NCI-H748 treated with DMSO at 0.1 percent for 48 hours (cell line): ENCODE results near the gene DDX47.
"Not testable (repeated sequence)": the region's sequence is repeated elsewhere in the genome, so short reads cannot be mapped to it uniquely, and the experiment has no call there.

Source experiments
- DNase-seq: peaks from one replicate; lab custom pipeline; 2025; lab: John Stamatoyannopoulos, UW

Gene DDX47

DNA sequence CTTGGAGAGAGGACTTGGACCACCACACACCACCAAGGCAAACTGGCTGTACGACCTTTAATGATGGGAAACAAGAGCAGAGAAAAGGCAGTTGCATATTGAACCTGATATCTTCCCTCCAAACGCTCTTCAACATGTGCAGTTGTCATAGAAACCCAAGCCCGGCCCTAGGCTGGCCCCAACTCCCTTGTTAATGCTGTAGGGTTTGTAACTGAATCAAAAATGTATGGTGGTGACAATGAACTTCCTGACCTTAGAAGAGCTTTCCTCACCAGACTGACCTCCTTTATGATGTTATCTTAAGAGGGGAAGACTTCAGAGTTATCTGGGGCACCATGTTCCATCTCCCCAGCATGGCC lies 15.4 kb upstream of the DDX47 start:
- DNase-seq, result no peak

DNA sequence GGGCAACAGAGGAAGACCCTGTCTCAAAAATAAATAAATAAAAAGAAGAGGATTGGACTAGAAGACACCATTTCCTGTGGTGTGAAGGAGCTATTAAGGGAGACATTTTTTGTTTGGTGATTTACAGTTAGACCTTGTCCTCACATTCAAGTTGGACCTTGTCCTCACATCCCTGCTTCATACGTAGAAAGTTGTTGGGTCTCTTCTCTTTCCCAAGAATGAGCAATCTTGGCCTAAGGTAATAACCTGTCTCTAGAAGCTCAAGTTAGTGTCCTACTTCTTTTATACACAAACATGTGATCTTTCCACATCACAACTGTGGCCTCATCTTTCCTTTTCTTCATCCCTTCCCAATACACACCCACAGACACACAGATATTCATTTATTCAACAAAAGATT lies 14.7 kb upstream of the DDX47 start:
- no peak for DNase-seq

DNA sequence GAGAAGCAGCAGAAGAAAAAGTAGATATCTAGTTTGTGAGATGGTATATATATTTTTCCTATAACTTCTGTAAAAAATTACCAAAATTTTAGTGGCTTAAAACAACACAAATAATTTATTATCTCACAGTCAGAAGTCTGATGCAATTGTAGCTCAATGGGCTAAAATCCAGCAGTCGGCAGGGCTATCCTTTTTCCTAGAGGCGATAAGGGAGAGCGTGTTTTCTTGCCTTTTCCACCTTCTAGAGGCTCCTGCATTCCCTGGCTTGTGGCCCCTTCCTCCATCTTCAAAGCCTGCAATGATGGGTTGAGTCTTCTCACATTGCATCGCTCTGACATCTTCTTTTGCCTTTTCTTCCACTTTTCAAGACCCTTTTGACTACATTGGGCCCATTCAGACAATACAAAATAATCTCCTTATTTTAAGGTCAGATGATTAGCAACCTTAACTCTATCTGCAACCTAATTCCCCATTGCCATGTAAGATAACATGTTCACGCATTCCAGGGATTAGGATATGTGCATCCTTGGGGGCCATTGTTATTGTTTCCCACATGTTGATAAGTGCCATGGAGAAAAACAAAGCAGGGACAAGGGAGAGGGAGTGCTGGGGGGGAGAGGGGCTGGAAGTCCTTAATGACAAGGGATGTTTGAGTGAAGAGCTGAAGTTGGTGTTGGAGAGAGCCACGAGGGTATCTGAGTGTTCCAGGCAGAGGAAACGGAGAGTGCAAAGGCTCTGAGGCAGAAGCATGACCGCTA lies 13.8 kb upstream of the DDX47 start:
- no peak for DNase-seq

DNA sequence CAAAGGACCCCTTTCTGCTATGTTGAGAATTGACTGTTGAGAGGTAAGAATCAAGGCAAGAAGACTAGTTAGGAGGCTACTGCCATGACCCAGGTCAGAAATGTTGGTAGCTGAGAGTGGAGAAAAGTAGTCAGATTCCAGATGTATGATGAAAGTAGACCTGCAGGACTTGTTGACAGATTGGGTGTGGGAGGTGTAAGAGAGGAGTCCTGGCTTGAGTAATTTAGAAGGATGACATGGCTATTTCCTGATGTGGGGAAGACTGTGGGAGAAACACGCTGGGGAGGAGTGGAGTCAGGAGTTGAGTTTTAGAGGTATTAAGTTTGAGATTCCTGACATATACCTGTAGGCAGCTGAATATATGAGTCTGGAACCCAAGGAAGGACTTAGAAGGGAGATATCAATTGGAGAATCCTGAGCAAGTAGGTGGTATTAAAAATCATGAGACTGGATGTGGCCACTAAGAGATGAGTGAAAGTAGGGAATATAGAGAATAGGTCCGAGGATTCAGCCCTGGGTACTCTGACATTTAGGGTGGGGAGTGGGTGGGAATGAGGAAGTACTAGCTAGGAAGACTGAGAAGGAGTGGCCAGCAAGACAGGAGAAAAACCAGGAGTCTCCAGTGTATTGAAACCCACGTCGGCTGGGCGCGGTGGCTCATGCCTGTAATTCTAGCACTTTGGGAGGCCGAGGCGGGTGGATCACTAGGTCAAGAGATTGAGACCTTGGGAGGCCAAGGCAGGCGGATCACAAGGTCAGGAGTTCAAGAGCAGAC lies 12.6 kb upstream of the DDX47 start:
- no peak for DNase-seq

DNA sequence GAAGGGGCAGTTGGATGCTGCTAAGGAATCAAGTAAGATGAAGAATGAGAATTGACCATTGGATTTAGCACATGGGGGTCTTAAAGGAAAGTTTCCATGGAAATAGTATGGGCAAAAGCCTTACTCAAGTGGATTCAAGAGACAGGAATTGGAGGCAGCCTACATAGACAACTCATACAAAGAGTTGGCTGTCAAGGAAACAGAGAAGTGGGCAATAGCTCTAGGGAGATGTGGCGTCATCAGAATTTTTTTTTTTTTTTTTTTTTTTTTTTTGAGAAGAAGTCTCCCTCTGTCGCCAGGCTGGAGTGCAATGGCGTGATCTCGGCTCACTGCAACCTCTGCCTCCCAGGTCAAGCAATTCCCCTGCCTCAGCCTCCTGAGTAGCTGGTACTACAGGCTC lies 11.5 kb upstream of the DDX47 start:
- DNase-seq, result not testable (repeated sequence)

DNA sequence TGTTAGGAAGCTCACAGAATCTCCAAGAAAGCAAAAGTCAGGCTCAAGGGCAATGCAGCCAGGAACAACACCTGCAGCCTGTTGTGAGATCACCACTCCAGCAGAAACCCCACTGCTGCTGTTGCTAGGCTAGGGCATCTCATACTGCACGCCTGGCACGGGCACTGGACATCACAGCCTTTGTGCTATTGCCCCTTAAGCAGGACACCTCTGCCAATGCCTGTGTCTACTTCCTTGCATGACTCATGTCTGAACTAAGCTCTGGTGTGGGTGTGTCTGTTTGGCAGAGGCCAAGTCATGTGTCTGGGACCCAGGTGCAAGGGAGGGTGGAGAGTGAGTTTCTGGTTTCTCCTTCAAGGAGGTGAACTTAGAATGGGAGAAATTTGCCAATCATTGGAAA lies 10.0 kb upstream of the DDX47 start:
- DNase-seq, result no peak

DNA sequence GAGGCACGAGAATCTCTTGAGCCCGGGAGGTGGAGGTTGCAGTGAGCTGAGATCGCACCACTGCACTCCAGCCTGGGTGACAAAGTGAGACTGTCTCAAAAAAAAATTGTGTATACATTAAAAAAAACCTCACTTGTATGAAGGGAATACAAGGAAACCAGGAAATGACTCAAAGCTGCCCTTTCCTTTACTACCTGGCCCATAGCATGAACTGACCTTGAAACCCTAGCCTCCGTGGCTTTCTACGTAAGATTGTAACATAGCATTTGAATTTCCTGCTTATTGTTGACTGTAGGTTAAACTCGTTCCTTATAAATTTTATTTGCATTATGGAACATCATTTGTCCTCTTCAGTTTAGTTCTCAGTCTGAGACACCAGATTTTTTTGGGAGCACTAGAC lies 9.1 kb upstream of the DDX47 start:
- no peak for DNase-seq

DNA sequence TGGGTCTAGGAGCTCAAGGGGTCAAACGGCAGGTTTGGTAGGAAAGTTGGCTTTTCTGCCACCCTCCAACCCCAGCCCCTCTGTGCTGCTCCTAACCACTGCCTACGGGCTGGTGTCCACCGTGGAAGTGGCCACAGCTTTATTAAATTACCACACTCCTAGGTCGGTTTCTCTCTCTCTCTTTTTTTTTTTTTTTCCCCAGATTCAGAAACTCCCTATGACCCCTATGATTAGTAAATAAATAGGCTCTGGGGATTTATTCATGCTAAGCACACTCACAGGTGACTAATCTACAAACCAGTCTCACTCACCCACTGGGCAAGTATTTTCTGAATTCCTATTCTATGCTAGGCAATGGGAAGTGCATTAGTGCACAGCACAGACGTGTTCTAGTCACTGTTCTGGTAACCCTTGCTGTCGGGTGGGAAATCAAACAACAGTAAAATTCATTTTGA lies 8.7 kb upstream of the DDX47 start:
- no peak for DNase-seq

DNA sequence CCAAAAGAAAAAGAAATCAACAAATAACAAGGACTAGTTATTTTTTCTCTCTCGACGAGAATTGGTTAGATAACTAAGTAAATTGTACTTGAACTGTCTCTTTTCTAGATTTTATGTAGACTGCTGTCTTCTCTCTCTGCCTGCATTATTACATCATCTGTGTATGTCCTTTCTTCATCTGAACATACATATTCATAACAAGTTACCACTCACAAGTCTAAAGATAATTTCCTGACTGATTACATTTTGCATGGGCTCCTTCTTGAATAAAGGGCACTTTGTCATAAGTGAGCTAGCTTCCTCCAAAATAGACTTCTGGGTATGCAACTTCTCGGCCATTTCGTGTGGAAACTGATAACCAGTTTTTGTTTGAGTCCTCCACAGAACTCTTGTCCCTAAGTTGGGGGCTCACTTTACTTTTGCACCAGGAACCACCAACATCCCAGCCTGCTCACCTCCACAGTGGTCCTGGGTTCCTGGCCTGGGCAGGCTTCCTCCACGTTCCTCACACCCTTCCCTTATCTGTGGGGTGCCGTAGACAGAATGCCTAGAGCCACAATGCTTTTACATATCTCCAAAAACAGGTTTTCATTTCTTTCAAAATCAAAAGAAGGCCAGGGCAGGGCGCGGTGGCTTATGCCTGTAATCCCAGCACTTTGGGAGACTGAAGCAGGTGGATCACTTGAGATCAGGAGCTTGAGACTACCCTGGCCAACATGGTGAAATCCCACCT lies 6.2 kb upstream of the DDX47 start:
- no peak for DNase-seq

DNA sequence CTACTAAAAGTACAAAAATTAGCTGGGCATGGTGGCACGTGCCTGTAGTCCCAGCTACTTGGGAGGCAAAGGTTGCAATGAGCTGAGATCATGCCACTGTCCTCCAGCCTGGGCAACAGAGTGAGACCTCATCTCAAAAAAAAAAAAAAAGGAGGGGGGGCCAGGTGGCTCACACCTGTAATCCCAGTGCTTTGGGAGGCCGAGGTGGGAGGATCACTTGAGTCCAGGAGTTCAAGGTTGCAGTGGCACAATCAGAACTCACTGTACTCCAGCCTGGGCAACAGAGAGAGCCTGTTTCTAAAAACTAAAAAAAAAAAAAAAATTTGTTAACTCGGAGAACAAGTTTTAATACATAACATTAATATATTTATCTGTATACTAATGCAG lies 5.6 kb upstream of the DDX47 start:
- DNase-seq, result not testable (repeated sequence)

DNA sequence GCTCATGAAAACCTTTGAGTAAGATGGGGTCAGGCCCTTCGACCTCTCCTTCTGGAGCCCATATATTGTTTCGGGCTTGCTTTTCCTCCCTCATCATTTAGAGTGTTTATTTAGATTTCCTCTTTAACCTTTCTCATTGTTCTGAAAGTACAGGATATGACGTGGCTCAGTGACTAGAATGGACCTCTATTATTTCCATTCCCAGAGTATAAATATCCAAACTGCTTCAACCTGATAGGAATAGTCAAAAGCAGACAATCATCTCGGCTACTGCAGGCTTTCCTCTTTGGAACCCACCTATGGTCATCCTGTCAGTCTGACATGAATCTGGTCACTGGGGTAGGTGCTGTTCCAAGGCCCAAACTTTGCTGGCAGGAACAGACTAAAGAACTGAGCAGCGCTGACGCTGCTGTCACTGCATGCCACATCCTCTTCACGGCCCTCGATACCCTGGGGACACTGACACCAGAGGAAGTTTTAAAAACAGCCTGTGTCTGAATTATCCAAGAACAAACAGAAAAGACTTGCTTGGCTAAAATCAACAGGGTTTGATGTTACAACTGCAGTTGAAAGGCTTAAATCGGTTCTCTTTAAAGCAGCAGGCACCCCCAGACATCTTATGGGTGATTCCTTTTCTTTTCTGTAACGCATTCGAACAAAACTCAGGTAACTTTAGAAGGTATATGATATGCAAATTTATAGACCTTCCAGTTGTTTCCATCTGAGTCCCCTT lies 5.0 kb upstream of the DDX47 start:
- peak; percentile 51 for DNase-seq

DNA sequence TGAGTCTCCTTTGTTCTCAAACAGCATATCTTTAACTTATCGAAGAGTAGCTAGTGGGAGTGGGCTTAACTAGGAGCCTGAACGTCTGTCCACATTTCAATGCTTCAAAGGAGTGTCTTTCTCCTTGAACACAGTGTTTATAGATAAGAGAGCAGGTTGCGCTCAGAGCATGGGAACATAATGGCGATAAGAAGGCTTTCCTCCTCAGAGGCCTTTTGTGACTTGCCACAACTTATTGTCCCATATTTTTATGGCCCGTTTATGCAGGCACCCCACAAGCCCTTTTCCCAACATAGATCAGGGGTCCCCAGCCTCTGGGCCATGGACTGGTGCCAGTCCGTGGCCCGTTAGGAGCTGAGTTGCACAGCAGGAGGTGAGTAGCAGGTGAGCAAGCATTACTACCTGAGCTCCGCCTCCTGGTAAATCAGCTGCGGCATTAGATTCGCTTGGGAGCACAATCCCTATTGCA lies 2.6 kb upstream of the DDX47 start:
- DNase-seq, result no peak

DNA sequence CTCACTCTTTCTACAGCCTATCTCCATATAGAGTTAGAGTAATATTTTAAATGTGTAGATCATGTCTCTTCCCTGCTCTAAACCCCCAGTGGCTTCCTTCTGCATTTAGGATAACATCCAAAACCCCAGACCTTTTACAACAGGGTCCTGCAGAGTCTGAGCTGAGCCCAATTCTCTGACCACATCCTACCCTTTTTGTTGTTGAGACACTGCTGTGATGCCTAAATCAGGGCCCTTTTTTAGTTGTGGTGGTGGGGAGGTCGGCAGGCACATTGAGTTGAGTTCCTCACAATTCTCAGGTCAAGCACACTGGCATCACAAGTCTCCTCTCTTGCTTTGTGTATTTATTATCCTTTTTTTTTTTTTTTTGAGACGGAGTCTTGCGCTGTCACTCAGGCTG lies 1.8 kb upstream of the DDX47 start:
- no peak for DNase-seq

DNA sequence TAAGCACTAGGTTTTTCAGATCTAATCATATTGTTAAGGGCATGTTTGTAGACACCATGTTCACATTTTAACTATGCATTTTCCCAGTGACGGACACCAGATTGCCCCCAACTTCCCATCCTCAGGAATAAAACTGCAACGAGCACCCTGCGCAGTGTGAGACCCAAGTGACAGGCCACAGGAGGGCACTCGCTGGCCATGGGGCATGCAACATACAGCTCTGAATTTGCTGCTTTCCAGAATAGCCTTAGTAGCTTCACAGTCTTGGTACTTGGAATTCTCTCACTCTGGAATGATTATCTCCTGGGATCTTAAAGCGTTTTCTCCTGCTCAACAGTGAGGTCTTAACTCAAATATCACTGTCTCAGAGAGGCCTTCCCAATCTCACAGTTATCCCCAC lies 972 bp upstream of the DDX47 start:
- DNase-seq, result no peak

DNA sequence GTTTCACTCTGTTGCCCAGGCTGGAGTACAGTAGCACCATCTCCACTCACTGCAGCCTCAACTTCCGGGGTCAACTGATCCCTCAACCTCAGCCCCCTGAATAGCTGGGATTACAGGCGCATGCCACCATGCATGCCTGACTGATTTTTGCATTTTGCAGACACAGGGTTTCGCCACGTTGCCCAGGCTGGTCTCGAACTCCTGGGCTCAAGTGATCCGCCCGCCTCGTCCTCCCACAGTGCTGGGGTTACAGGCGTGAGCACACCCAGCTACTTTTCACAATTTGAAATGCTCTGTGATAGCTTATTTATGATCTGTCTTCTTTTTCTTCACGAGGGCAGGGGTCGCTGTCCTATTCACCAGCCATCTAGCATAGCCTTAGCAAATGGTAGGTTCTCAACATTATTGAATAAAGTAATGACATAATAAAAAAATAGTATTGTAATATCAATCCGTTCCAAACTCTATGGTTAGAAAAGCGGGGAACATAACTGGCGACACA lies 477 bp upstream of the DDX47 start:
- no peak for DNase-seq

DNA sequence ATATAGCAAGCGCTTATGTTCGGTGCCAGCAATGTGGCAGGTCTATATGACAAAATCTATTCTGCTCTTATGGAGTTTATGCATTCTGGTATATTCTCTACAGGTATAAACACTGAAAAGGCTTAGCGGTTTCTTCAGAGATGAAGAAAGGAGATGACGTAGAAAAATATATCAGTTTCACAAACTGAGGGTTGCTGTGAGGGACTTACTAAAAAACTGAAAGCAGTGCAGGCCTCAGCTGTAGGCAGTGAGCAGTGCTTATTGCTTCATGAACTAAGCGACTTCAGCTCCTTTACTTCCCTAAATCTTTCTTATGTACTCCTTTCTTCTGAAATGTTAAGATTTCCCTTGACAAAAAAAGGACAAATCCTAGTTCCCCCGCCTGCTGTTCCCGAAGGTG lies 4.5 kb downstream of the DDX47 start:
- no peak for DNase-seq

DNA sequence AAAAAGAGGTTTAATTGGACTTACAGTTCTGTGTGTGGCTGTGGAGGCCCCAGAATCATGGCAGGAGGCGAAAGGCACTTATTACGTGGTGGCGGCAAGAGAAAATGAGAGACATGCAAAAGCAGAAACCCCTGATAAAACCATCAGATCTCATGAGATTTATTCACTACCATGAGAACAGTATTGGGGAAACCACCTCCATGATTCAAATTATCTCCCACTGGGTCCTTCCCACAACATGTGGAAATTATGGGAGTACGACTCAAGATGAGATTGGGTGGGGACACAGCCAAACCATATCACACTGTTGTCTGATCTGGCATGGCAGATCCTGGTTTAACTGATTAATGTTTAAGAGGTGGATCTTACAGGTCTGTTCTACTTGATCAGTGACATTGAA lies 5.6 kb downstream of the DDX47 start:
- no peak for DNase-seq

DNA sequence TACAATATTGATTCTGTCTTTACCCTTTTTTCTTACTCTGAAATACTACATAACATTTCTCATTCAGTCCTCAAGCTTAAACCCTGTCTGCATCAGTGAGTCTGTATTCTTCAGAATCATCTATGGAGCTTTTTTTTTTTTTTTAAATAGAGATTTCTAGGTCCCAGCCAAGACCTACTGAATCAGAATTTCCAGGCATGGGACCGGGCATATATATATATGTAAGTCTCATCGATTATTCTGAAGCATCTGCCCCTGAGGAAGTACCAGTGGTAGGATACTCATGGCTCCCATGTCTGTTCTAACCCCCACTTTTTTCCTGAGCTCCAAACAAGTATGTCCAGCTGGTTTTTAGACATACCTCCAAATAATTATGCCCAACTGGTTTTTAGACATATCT lies 6.1 kb downstream of the DDX47 start:
- DNase-seq, result no peak

DNA sequence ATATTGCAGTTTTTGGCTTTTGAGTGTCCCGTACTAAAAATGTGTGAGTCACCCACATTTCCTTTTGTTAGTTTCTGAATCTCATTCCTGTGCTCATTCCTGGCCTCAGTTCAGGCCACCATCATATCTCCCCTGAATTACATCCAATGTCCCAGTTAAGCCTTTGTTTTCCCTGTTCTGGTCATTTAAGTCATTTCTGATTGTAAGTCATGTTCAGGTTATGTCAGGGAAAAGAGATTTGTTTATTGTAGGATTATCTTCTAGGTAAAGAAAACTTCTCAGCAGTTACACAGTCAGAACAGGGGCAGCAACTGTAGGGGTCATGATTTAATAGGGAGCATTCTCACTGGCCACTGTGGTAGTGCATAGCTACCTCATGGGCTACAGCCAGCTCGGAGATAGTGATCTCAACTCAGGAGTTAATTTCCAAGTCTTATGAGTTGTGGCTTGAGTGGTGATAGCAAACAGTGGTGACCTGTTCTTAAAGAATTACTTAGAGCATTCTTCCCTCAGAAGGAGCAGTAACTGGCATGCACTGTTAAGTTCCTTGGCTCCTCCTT lies 6.7 kb downstream of the DDX47 start:
- DNase-seq, result no peak

DNA sequence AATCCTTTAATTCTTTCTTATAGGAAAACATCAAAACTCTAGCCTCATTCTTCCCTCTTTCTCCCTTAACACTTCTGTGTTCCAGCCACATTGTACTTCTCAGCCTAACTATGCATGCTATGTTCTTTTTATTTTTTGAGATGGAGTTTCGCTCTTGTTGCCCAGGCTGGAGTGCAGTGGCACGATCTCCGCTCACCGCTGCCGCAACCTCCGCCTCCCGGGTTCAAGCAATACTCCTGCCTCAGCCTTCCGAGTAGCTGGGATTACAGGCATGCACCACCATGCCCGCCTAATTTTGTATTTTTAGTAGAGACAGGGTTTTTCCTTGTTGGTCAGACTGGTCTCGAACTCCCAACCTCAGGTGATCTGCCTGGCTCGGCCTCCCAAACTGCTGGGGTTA lies 7.2 kb downstream of the DDX47 start:
- not testable (repeated sequence) for DNase-seq

DNA sequence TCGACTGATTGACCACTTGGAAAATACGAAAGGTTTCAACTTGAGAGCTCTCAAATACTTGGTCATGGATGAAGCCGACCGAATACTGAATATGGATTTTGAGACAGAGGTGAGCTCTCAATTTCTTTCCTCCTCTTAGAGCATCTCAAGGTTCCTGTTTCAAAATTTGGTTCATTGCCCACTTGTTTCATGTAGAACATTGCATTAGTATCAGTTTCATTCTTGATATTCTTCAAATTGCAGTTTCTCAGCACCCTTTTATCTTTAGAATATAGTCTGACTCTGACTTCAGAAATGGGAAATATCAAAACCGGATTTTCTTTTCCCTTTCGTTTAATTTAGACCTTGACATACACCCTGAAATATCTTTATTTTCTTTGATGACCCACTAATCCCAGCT lies 8.8 kb downstream of the DDX47 start:
- DNase-seq, result no peak

DNA sequence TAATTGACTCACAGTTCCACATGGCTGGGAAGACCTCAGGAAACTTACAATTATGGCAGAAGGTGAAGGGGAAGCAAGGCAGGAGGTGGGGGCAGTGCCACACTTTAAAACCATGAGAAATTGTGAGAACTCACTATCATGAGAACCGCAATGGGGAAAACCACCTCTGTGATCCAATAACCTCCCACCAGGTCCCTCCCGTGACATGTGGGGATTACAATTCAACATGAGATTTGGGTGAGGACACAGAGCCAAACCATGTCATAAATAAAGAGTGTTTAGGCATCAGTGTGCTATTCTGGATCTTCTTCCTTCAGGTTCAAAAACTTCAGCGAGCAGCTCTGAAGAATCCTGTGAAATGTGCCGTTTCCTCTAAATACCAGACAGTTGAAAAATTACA lies 9.7 kb downstream of the DDX47 start:
- no peak for DNase-seq
